ENCODE measurements around the gene SLIT3. TPM values are rescaled to one million over a fixed set of nuclear protein-coding genes. Genes with fewer than 3 reads are reported as not detected.

The SLIT3 gene
- total RNA-seq, 1 donor from 2014 or later, result 0.22 TPM

DNA sequence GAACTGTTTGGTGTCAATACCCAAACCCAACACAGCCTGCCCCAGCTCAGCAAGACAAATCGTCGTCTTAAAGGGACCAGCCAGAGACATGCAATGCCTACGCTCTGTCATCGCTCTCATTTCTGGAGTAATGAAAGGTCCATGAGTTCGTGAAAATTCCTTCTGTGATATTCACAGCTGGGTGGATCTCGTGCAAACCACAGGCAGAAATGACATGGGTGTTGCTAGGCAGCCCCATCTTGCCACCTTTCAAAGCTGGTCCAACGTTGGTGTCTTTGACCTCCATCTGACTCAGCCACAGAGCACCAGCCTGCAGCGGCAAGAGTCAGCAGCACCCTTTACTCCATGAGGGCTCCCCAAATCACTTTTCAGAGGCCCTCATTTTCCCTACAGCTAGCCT is 215.3 kb downstream of the SLIT3 start:
- H4K20me1 ChIP-seq (ENCODE audit: low read depth), result no peaks in the 10 kb centered on the region
- peaks cover 46% of the 10 kb centered on the region for H3K4me1 ChIP-seq
- TF ChIP-seq, protein P1, sequence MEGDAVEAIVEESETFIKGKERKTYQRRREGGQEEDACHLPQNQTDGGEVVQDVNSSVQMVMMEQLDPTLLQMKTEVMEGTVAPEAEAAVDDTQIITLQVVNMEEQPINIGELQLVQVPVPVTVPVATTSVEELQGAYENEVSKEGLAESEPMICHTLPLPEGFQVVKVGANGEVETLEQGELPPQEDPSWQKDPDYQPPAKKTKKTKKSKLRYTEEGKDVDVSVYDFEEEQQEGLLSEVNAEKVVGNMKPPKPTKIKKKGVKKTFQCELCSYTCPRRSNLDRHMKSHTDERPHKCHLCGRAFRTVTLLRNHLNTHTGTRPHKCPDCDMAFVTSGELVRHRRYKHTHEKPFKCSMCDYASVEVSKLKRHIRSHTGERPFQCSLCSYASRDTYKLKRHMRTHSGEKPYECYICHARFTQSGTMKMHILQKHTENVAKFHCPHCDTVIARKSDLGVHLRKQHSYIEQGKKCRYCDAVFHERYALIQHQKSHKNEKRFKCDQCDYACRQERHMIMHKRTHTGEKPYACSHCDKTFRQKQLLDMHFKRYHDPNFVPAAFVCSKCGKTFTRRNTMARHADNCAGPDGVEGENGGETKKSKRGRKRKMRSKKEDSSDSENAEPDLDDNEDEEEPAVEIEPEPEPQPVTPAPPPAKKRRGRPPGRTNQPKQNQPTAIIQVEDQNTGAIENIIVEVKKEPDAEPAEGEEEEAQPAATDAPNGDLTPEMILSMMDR (IDR thresholded peaks at IDR 0.05), result no peak
- TF ChIP-seq EZH2phosphoT487 (IDR thresholded peaks at IDR 0.05) (no peak), EZH2 (IDR thresholded peaks at IDR 0.05) (no peak)
- no peaks in the 10 kb centered on the region for H3K27me3 ChIP-seq
- H3K27ac Mint-ChIP-seq, result peak overlapping the region; percentile 98
- no peaks in the 10 kb centered on the region for H3K36me3 ChIP-seq
- no peak overlapping the region for H2AFZ ChIP-seq (replicated peaks)
- no peak for DNase-seq (ENCODE audit: low spot score)
- H3K27ac ChIP-seq, result no peak overlapping the region
- H3K4me1 Mint-ChIP-seq, result peaks cover 78% of the 10 kb centered on the region
- H3K27me3 Mint-ChIP-seq (ENCODE audit: insufficient read depth, low read depth), result peaks cover 8% of the 10 kb centered on the region
- H3K4me3 Mint-ChIP-seq, result no peak overlapping the region
- no peaks in the 10 kb centered on the region for H3K9me3 ChIP-seq (ENCODE audit: low read depth)
- no peaks in the 10 kb centered on the region for H3K36me3 Mint-ChIP-seq
- H3K4me2 ChIP-seq, result peak overlapping the region; percentile 58
- H3K4me3 ChIP-seq, result no peak overlapping the region
- H3K79me2 ChIP-seq (ENCODE audit: low read depth), result no peaks in the 10 kb centered on the region
- H3K9ac ChIP-seq, result no peak overlapping the region
- peaks cover 9% of the 10 kb centered on the region for H3K9me3 Mint-ChIP-seq
- H3F3A ChIP-seq (ENCODE audit: low read depth), result peaks cover 44% of the 10 kb centered on the region

- Mint-ChIP-seq H3K4me3 (peak overlapping the region; percentile 27), H3K27ac (peak overlapping the region; percentile 98), H3K36me3 (no peaks in the 10 kb centered on the region), H3K4me1 (peaks cover 82% of the 10 kb centered on the region), H3K27me3 (ENCODE audit: insufficient read depth, low read depth) (peaks cover 8% of the 10 kb centered on the region), H3K9me3 (peaks cover 9% of the 10 kb centered on the region)
- Histone ChIP-seq H4K20me1 (ENCODE audit: low read depth) (no peaks in the 10 kb centered on the region), H2AFZ (replicated peaks) (no peak overlapping the region), H3F3A (ENCODE audit: low read depth) (peaks cover 44% of the 10 kb centered on the region), H3K4me3 (no peak overlapping the region), H3K9me3 (ENCODE audit: low read depth) (no peaks in the 10 kb centered on the region), H3K79me2 (ENCODE audit: low read depth) (no peaks in the 10 kb centered on the region), H3K4me2 (peak overlapping the region; percentile 58), H3K9ac (no peak overlapping the region), H3K4me1 (peaks cover 48% of the 10 kb centered on the region), H3K36me3 (no peaks in the 10 kb centered on the region), H3K27me3 (no peaks in the 10 kb centered on the region), H3K27ac (peak overlapping the region; percentile 17)
- peak; percentile 24 for DNase-seq (ENCODE audit: low spot score)
- TF ChIP-seq EZH2 (IDR thresholded peaks at IDR 0.05) (no peak), EZH2phosphoT487 (IDR thresholded peaks at IDR 0.05) (no peak)
- TF ChIP-seq, protein P1 (IDR thresholded peaks at IDR 0.05), result no peak
Observed at GRCh38 chr5:169085212-169085611, 215.7 kb downstream of the SLIT3 start.

DNA sequence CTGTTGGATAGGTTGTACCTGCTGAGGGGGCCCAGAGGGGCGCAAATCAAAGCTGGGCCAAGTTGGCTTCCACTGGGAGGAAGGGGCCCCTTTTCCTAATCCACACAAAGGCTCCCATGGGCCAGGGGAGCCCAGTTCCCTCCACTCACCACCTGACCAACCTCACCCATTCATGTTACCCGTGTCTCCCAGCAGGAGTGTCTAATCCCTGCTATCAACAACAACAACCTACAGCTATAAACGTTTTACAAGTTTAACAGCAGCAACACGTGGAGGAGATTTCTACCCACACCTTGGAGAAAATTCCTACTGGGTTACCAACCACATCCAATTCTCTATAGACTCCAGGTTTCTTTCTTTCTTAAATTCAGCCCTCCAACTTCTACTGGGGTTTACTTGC is 216.2 kb downstream of the SLIT3 start:
- peaks cover 48% of the 10 kb centered on the region for H3K4me1 ChIP-seq
- H3K27ac ChIP-seq, result peak overlapping the region; percentile 17
- no peak overlapping the region for H3K4me3 ChIP-seq
- H3K9me3 Mint-ChIP-seq, result peaks cover 4% of the 10 kb centered on the region
- no peaks in the 10 kb centered on the region for H3K79me2 ChIP-seq (ENCODE audit: low read depth)
- H3K36me3 ChIP-seq, result no peaks in the 10 kb centered on the region
- peaks cover 86% of the 10 kb centered on the region for H3K4me1 Mint-ChIP-seq
- peak overlapping the region; percentile 58 for H3K4me2 ChIP-seq
- peaks cover 44% of the 10 kb centered on the region for H3F3A ChIP-seq (ENCODE audit: low read depth)
- H3K9me3 ChIP-seq (ENCODE audit: low read depth), result no peaks in the 10 kb centered on the region
- peak overlapping the region; percentile 98 for H3K27ac Mint-ChIP-seq
- peak; percentile 20 for DNase-seq (ENCODE audit: low spot score)
- H2AFZ ChIP-seq (replicated peaks), result no peak overlapping the region
- no peaks in the 10 kb centered on the region for H3K27me3 ChIP-seq
- TF ChIP-seq EZH2phosphoT487 (IDR thresholded peaks at IDR 0.05) (no peak), EZH2 (IDR thresholded peaks at IDR 0.05) (no peak)
- TF ChIP-seq, protein P1 (IDR thresholded peaks at IDR 0.05), result no peak
- peaks cover 8% of the 10 kb centered on the region for H3K27me3 Mint-ChIP-seq (ENCODE audit: insufficient read depth, low read depth)
- H3K4me3 Mint-ChIP-seq, result peak overlapping the region; percentile 27
- H3K9ac ChIP-seq, result no peak overlapping the region
- no peaks in the 10 kb centered on the region for H4K20me1 ChIP-seq (ENCODE audit: low read depth)
- no peaks in the 10 kb centered on the region for H3K36me3 Mint-ChIP-seq
